ENCODE results near the gene MYL12B. TPM values are rescaled to one million over a fixed set of nuclear protein-coding genes. Genes with fewer than 3 reads are reported as not detected.
A peak's percentile ranks its signal among the peaks of the same experiment; 100 is the strongest.

The MYL12B gene
- total and polyA plus RNA-seq, 10 donors = 176 to 371 (median 245) TPM

GRCh38 chr18:3224223-3224622, 37.7 kb upstream of the MYL12B start:
- no peak for DNase-seq
- no peak overlapping the region for H3K27ac ChIP-seq
- H3K9me3 ChIP-seq = no peaks in the 10 kb centered on the region
- no peaks in the 10 kb centered on the region for H3K27me3 ChIP-seq (replicated peaks in 1 of 7)
- H3K36me3 ChIP-seq = no peaks in the 10 kb centered on the region
- H3K4me1 ChIP-seq = no peaks in the 10 kb centered on the region
- H3K4me3 ChIP-seq = no peak overlapping the region
- no peak for TF ChIP-seq POLR2AphosphoS5 (IDR thresholded peaks at IDR 0.05)
- TF ChIP-seq POLR2A (IDR thresholded peaks at IDR 0.05) = no peak
- TF ChIP-seq, protein P1, sequence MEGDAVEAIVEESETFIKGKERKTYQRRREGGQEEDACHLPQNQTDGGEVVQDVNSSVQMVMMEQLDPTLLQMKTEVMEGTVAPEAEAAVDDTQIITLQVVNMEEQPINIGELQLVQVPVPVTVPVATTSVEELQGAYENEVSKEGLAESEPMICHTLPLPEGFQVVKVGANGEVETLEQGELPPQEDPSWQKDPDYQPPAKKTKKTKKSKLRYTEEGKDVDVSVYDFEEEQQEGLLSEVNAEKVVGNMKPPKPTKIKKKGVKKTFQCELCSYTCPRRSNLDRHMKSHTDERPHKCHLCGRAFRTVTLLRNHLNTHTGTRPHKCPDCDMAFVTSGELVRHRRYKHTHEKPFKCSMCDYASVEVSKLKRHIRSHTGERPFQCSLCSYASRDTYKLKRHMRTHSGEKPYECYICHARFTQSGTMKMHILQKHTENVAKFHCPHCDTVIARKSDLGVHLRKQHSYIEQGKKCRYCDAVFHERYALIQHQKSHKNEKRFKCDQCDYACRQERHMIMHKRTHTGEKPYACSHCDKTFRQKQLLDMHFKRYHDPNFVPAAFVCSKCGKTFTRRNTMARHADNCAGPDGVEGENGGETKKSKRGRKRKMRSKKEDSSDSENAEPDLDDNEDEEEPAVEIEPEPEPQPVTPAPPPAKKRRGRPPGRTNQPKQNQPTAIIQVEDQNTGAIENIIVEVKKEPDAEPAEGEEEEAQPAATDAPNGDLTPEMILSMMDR (IDR thresholded peaks at IDR 0.05 in 8 of 11, conservative IDR thresholded peaks at IDR 0.05 in 3 of 11) = no peak
- 71 to 91% (median 89%) methylated on average over 3 of the region's 3 CpGs for WGBS, 5 donors
- intact Hi-C loops (cut with DNase I; ENCODE audit: low total_unique reads) = no loop called here

DNA sequence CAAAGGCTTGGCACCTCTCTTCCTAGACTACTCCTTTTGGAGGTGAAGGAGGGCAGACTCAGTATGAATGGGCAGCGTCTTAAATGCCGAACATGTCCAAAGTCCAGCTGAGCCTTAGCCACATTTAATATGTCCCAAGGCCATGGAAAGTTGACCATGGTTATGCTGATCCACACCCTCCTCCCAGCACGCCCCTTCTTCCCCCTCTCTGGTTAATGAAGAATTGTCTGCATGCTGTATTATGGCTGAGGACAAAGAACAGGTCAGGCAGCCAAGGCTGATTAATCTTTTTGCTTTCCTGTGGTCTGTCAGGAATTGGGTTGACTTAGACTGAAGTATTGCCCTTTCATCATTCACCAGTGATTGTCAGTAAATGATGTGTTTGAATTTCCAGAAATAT, 36.3 kb upstream of the MYL12B start:
- intact Hi-C loops (cut with DNase I; ENCODE audit: low total_unique reads) = no loop called here
- no peak for DNase-seq
- H3K9me3 ChIP-seq = no peaks in the 10 kb centered on the region
- H3K4me3 ChIP-seq = no peak overlapping the region
- no peak for TF ChIP-seq POLR2A (IDR thresholded peaks at IDR 0.05)
- no peak for TF ChIP-seq POLR2AphosphoS5 (IDR thresholded peaks at IDR 0.05)
- TF ChIP-seq, protein P1 (IDR thresholded peaks at IDR 0.05 in 8 of 11, conservative IDR thresholded peaks at IDR 0.05 in 3 of 11) = no peak
- no peaks in the 10 kb centered on the region for H3K36me3 ChIP-seq
- H3K27me3 ChIP-seq (replicated peaks in 1 of 7) = no peaks in the 10 kb centered on the region
- H3K4me1 ChIP-seq = no peaks in the 10 kb centered on the region
- WGBS, 5 donors = 53 to 94% (median 82%) methylated on average over 2 to 3 of the region's 3 CpGs
- no peak overlapping the region for H3K27ac ChIP-seq

DNA sequence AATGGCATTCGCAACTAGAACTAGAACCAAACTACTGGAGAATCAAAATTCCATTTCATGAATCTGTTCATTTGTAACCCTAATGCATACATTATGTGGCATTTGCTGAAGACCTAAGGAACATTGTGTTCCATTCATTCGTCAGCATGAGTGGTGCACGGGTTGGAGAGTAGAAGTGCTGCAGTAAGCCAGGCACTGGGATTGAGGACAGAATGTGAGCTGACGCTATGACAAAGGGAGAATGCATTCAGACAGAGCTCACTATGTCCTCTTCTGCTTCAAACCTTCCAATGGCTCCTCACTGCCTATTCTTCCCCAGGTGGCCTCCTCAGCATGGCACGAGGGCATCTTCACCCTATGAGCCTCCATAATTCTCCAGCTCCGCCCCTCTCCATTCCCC, 35.9 kb upstream of the MYL12B start:
- no peaks in the 10 kb centered on the region for H3K9me3 ChIP-seq
- H3K36me3 ChIP-seq = no peaks in the 10 kb centered on the region
- no peak overlapping the region for H3K4me3 ChIP-seq
- intact Hi-C loops (cut with DNase I; ENCODE audit: low total_unique reads) = no loop called here
- H3K27me3 ChIP-seq (replicated peaks in 1 of 7) = no peaks in the 10 kb centered on the region
- DNase-seq = no peak
- H3K4me1 ChIP-seq = no peaks in the 10 kb centered on the region
- TF ChIP-seq POLR2AphosphoS5 (IDR thresholded peaks at IDR 0.05) = no peak
- TF ChIP-seq, protein P1 (IDR thresholded peaks at IDR 0.05 in 8 of 11, conservative IDR thresholded peaks at IDR 0.05 in 3 of 11) = no peak
- TF ChIP-seq POLR2A (IDR thresholded peaks at IDR 0.05) = no peak
- H3K27ac ChIP-seq = no peak overlapping the region
- 87 to 95% (median 94%) methylated on average over 6 of the region's 6 CpGs for WGBS, 5 donors

DNA sequence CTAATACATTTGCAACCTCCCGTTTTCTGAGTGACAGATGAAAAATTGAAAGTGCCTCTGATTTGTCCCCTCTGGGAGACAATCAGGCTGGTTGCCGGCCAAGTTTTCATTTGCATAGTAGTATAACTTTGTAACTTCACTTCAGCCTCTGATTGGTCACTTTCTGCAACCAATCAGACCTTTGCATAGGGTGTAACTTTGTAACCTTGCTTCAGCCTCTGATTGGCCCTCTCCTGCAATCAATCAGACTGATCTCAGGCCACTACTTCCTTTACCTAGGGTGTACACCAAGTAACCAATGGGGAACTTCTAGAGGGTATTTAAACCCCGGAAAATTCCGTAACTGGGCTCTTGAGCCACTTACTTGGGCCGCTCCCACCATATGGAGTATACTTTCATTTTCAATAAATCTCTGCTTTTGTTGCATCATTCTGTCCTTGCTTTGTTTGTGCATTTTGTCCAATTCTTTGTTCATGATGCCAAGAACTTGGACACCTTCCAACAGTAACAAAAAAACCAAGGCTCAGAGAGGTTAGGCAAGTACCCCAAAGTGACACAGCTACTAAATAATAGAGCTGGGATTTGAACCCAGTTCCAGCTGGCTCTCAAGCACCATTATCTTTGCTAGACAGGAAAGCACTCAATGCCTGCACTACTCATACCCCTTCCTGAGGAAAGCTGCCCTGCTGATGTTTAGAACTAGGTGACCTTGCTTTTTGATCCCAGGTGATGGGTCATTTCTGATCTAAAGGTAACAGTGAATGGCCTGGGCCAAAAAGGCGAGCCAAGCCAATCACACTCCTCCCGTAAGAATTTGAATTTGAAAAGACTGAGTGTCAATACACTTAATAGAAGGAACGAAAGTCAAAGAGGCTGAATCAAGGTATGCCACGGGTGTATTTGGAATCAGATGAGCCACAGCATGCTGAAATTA, 31.3 kb upstream of the MYL12B start:
- no peaks in the 10 kb centered on the region for H3K27me3 ChIP-seq (replicated peaks in 1 of 7)
- 81 to 83% (median 83%) methylated on average over 9 of the region's 9 CpGs for WGBS, 5 donors
- no peaks in the 10 kb centered on the region for H3K9me3 ChIP-seq
- intact Hi-C loops (cut with DNase I; ENCODE audit: low total_unique reads) = loop anchor here (10.0 kb wide), 1 partner anchor 56 kb away; no protein-coding TSS in a partner anchor
- TF ChIP-seq, protein P1 (IDR thresholded peaks at IDR 0.05 in 8 of 11, conservative IDR thresholded peaks at IDR 0.05 in 3 of 11) = no peak
- TF ChIP-seq POLR2AphosphoS5 (IDR thresholded peaks at IDR 0.05) = no peak
- TF ChIP-seq POLR2A (IDR thresholded peaks at IDR 0.05) = no peak
- H3K36me3 ChIP-seq = no peaks in the 10 kb centered on the region
- H3K4me3 ChIP-seq = peak overlapping the region in 1 of 8 donors; percentile 36
- H3K4me1 ChIP-seq = peaks cover 0 to 10% (median 0%) of the 10 kb centered on the region in 6 donors
- no peak for DNase-seq
- peak overlapping the region in 1 of 8 donors; percentile 40 for H3K27ac ChIP-seq

All from spleen (tissue), 11 donors.